SIG-M5 treated with dmso at 0.1 percent for 504 hours (cell line): ENCODE results near the gene METTL27.
"Not testable (repeated sequence)": the region's sequence is repeated elsewhere in the genome, so short reads cannot be mapped to it uniquely, and the experiment has no call there.

Experiments used
- DNase-seq: peaks from one replicate; lab custom pipeline; 2025; ENCODE audit not compliant: unreplicated experiment; lab: John Stamatoyannopoulos, UW

Gene METTL27, protein sequence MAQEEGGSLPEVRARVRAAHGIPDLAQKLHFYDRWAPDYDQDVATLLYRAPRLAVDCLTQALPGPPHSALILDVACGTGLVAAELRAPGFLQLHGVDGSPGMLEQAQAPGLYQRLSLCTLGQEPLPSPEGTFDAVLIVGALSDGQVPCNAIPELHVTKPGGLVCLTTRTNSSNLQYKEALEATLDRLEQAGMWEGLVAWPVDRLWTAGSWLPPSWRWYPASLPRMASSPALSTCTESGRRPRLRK

GRCh38 chr7:73842067-73842976 lies at the start of gene METTL27:
Gene METTL27, minus strand, starts transcription at chr7:73842516. Its CDS starts 376 bp downstream, at chr7:73842140.
- DNase-seq = peak; percentile 90

GRCh38 chr7:73891178-73891885 lies 49.0 kb upstream of the METTL27 start:
- no peak for DNase-seq

DNA sequence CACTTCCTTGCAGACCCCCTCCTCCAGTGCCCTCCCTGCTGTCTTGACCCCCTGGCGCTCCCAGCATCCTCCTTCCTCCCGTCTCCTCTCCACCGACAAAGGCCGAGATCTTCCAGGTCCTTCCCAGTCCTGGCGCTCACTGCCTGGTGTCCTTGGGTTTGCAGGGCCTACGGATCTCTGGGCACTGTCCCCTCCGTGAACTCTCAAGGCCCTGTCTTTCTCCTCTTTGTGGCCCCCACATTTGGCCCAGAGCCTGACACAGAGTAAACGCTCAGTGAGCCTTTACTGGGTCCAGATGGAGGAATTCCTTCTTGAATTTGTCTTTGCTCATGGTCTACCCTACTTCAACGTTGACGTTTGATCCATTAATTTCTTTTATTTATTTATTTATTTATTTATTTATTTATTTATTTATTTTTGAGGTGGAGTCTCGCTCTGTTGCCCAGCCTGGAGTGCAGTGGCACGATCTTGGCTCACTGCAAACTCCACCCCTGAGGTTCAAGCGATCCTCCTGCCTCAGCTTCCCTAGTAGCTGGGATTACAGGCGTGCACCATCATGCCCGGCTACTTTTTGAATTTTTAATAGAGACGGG lies 48.3 kb upstream of the METTL27 start:
- no peak for DNase-seq

DNA sequence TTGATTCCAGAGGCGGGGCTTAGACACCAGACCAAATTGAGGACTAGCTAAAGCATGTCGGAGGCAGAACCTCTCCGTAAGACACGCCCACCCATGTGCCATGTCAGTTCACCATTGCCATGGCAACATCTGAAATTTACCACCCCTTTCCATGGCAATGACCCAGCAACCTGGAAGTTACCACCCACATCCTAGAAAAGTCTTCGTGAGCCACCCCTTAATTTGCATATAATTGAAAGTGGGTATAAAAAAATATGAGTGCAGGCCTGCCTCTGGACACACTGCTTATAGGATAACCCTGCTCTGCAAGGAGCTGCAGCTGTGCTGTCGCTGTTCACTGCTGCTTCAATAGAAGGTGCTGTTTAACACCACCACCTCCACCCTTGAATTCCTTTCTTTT lies 46.6 kb upstream of the METTL27 start:
- DNase-seq = no peak

GRCh38 chr7:73887762-73888161 lies 45.4 kb upstream of the METTL27 start:
- DNase-seq = no peak

DNA sequence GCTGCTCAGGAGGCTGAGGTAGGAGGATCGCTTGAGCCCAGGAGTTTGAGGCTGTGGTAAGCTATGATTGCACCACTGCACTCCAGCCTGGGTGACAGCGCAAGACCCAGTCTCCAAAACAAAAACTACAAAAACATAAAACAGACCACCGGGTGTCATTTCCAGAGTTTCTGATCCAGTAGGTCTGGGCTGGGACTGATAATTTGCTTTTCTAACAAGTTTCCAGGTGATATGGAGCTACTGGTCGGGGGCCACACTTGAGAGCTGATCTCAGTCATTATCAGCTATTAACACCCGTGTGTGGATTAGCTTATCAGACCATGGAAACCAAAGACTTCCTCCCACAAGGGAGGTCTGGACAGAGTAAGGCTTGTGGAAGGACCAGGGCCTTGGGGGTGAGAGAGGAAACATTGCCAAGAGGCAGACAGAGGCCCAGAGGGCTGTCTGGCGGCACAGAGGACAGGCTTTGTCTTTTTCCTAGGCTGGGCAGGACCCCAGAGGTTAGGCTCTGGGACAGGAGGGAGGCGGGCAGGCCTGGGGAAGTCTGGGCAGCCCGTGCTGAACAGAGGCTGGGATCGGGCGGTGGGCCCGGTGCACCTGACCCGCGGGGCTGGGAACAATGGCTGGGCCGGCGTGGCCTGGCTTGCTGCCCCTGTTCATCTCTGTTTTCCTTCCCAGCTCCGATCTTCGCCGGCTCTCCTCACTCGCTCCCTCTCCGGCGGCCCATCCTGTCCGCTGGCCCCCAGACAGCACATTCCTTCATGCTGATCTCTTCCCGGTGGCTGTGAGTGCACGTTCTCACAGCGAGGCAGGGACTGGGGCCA lies 43.9 kb upstream of the METTL27 start:
- no peak for DNase-seq

DNA sequence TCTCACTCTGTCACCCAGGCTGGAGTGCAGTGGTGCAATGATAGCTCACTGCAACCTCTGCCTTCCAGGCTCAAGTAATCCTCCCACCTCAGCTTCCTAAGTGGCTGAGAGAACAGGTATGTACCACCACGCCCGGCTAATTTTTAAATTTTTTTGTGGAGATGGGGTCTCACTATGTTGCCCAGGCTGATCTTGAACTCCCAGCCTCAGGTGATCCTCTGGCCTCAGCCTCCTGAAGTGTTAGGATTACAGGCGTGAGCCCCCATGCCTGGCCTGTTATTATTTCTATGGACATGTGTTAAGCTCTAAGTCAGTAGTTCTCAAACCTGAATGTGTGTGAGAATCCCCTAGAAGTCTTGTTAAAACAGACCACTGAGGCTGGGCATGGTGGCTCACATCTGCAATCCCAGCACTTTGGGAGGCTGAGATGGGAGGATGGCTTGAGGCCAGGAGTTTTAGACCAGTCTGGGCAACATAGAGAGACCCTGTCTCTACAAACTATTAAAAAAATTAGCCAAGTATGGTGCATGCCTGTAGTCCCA lies 43.2 kb upstream of the METTL27 start:
- no peak for DNase-seq

DNA sequence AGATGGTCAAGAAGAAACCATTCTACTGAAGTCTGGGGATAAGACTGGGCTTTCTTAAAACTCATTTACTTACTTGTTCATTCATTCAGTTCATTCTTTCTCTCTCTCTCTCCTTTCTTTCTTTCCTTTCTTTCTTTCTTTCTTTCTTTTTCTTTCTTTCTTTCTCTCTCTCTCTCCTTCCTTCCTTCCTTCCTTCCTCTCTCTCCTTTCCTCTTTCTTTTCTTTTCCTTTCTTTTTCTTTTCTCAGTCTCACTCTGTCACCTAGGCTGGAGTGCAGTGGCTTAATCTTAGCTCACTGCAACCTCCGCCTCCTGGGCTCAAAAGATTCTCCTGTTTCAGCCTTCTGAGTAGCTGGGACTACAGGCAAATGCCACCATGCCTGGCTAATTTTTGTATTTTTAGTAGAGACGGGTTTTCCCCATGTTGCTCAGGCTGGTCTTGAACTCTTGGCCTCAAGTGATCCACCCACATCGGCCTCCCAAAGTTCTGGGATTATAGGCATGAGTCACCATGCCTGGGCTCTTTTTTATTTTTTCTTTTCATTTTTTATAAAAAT lies 42.6 kb upstream of the METTL27 start:
- not testable (repeated sequence) for DNase-seq

- no peak for DNase-seq
These were observed 39.7 kb upstream of the METTL27 start for GRCh38 chr7:73882047-73882402.

DNA sequence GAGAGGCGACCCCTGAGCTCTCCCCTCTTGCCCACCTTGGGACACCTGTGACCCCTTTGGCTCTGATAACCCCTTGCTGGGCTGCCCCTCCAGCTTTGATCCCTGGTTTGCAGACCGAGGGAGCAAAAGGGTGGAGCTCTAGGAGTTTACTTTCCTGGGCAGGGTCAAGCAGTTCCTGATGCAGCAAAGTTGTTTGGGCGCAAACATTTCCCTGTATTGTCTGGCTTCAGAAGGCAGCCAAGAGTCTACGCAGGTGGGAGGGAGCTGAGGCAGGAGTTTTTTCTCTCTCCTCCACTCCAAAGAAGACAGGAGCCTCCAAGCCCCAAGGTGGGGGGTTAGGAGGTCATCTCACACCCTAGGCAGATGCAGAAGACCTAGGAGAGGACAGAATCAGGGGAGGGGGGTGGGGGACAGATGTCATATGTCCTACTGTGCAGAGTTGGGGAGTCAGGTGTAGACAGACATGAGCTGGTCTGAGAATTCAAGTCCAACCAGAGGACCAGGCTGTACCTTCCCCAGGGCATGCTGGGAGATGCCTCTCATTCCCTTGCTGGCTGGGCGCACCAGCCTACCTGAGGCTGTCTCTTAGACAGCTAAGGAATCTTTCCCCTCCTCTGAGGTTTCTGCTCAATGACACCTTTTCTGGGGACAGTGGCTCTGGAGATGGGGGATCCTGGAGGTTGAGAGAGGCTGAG lies 39.2 kb upstream of the METTL27 start:
- DNase-seq = no peak

- DNase-seq = no peak
These were observed 38.5 kb upstream of the METTL27 start for GRCh38 chr7:73880755-73881328.

DNA sequence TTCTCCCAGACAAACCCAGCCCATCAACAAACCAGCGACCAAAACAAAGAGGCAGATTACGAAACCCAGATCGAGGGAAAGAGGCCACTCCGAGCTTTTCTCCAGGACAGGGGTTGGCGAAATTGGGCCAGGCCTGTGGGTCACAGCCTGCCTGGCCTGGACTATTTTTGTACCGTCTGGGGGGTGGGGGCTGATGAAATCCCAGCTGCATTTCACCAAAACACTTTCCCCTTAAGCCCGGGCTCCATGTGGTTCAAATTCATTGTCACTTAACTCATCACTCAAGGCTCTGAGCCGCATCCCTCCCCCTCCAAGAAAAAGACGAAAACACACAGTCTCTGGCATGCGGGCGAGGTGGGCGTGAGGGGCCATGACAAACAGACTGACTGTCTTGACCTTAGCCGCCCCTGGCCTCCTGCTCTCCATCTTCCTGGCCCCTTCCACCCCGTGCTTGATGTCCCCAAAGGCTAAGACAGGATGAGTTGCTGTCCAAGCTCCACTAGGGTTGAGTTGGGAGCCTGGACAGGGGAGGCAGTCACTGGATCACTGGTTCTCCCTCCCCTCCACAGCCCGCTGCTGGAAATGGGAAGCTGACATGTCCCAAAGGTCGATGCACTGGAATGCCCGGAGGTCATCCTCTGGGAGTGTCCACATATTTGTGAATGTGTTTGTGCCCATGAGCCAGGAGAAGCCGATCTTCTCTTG lies 37.8 kb upstream of the METTL27 start:
- DNase-seq = no peak

DNA sequence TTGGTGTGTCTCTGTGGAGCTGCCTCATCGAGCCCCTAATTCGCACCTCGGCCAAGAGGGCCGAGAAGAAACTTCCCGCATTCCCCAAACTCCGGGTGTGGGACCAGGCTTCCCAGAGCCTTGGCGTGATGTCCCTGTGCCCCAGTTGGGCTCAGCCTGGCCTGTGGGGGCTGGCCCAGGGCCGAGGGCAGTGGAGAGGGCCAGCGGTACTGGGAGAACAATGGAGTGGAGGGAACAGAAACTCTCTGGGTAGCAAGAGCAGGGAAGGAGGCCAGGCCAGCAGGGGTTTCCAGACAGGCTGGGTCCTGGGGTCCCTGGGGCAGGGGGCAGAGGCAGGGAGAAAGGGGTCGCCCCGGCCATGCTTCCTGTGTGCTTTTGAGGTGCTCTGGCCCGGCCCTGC lies 34.7 kb upstream of the METTL27 start:
- DNase-seq = no peak

DNA sequence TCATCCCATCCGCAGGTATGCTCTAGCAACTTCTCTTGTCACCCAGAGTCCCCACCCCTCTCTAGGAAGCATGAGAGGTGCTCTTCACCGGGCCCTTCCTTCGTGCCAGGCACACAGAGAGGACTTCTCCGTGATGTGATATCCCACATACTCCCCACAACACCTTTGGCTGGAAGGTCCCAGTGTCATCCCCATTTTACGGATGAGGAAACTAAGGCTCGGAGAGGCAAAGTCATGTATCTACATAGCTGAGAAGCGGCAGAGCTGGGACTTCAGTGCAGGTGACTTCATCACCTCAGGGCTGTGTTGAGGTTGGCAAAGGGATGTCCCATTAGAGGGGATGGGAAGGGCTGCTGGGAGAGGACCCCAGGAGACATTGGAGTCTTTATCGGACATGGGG lies 34.0 kb upstream of the METTL27 start:
- DNase-seq = no peak

DNA sequence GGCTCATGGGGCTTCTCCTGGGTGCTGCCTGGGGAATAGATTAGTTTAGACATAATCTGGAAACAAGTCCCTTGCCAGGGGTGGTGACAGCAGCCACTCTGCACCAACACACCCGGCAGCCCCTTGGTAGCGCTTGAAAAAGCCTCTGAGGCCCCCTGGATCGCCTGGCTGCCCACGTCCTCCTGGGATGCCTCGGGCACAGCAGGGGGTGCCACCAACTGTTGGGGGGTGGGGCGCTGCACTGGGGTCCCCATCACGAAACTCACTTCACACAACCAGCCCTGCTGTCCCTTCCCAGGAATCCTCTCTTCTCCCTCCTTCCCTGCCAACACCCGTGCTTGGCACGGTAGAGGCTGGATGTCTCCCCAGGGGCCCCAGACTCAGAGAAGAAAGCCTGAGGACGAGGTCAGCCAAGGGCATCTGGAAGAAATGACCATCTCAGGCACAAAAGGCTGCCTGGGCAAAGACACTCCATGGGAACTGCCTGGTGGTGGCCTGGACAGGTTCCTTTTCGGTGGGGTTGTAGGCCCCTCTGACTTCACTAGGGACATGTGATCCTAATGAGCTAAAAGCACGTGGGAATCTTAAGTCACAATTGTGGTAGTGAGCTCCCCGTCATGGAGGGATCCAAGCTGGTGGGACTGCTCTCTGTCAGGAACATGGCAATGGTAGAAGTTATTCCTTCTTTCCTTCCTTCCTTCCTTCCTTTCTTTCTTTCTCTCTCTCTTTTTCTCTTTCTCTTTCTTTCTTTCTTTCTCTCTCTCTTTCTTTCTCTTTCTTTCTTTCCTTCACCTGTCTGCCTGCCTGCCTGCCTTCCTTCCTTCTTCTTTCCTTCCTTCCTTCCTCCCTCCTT lies 30.0 kb upstream of the METTL27 start:
- DNase-seq = no peak

DNA sequence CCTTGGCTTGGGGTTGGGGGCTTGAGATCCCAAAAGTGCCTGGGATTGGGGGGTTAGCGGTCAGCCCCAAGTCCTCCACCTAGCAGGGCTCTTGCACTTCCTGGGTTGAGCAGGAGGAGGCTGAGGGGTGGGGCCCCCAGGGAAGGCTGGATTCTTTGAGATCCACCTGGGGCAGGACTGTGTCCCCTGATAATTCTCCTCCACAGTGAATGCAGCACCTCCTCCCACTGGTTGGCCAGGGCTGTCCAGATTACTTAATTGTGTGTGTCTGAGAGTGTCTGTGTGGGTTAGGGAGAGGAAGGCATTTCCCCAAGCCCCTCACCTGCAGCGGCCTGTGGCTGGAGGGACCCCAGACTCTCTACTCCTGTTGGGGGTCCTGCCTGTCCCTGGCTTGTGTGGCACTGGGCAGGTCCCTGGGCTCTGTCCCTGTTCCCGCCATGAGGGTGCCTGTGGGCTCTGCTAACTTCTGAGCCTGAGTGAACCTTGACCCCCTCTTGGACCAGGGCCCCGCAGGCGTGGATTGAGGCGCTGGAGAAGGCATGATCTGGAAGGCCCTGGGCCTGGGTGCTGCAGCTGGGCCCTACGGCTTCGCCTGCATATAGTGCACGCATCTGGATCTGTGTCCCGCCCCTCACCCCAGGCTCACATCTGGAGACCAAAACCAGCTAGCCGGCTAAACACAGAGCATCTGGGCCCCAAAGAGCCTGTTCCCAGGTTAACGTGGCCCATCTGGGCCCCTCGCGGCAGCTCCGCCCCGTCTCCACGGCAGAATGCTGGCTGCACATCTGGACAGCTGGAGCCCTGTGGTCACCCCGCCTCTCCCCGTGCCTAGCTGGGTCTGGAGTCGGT lies 29.1 kb upstream of the METTL27 start:
- no peak for DNase-seq
